ENCODE results near the gene BMPR1B.

Gene BMPR1B

GRCh38 chr4:95155759-95156451 lies 398.1 kb downstream of the BMPR1B start:
- H3K4me3 ChIP-seq (ENCODE audit: low read depth, low read length): no peak overlapping the region

GRCh38 chr4:95156452-95156765 lies 398.7 kb downstream of the BMPR1B start:
- no peak for TF ChIP-seq CTCF (IDR thresholded peaks at IDR 0.05; ENCODE audit: low read depth, low read length, missing control alignments)
- no peak for DNase-seq
- Histone ChIP-seq H3K4me3 (ENCODE audit: low read depth, low read length) (no peak overlapping the region), H3K27me3 (replicated peaks) (no peaks in the 10 kb centered on the region), H3K27ac (no peak overlapping the region), H3K36me3 (replicated peaks) (no peaks in the 10 kb centered on the region)
- in situ Hi-C loops (cut with HindIII; ENCODE audit: low pct_ligation_motif_present, low sequenced_read_pairs): no loop called here

More at GRCh38 chr4:95155759-95156451, 398.1 kb downstream of the BMPR1B start:
- peak; percentile 50 for TF ChIP-seq CTCF (IDR thresholded peaks at IDR 0.05; ENCODE audit: low read depth, low read length, missing control alignments)
- DNase-seq: peak; percentile 35
- in situ Hi-C loops (cut with HindIII; ENCODE audit: low pct_ligation_motif_present, low sequenced_read_pairs): no loop called here
- H3K27ac ChIP-seq: no peak overlapping the region
- H3K27me3 ChIP-seq (replicated peaks): no peaks in the 10 kb centered on the region
- no peaks in the 10 kb centered on the region for H3K36me3 ChIP-seq (replicated peaks)

GRCh38 chr4:95157596-95157995 lies 399.8 kb downstream of the BMPR1B start:
- in situ Hi-C loops (cut with HindIII; ENCODE audit: low pct_ligation_motif_present, low sequenced_read_pairs): no loop called here
- Histone ChIP-seq H3K27ac (no peak overlapping the region), H3K4me3 (ENCODE audit: low read depth, low read length) (no peak overlapping the region), H3K27me3 (replicated peaks) (no peaks in the 10 kb centered on the region), H3K36me3 (replicated peaks) (no peaks in the 10 kb centered on the region)
- no peak for TF ChIP-seq CTCF (IDR thresholded peaks at IDR 0.05; ENCODE audit: low read depth, low read length, missing control alignments)
- no peak for DNase-seq

GRCh38 chr4:95158045-95158444 lies 400.3 kb downstream of the BMPR1B start:
- in situ Hi-C loops (cut with HindIII; ENCODE audit: low pct_ligation_motif_present, low sequenced_read_pairs): no loop called here
- Histone ChIP-seq H3K27ac (no peak overlapping the region), H3K4me3 (ENCODE audit: low read depth, low read length) (no peak overlapping the region), H3K36me3 (replicated peaks) (no peaks in the 10 kb centered on the region), H3K27me3 (replicated peaks) (no peaks in the 10 kb centered on the region)
- no peak for DNase-seq
- no peak for TF ChIP-seq CTCF (IDR thresholded peaks at IDR 0.05; ENCODE audit: low read depth, low read length, missing control alignments)

GRCh38 chr4:95158626-95159025 lies 400.9 kb downstream of the BMPR1B start:
- no peak for TF ChIP-seq CTCF (IDR thresholded peaks at IDR 0.05; ENCODE audit: low read depth, low read length, missing control alignments)
- H3K27me3 ChIP-seq (replicated peaks): no peaks in the 10 kb centered on the region
- no peak overlapping the region for H3K4me3 ChIP-seq (ENCODE audit: low read depth, low read length)
- H3K36me3 ChIP-seq (replicated peaks): no peaks in the 10 kb centered on the region
- no peak overlapping the region for H3K27ac ChIP-seq
- no peak for DNase-seq
- in situ Hi-C loops (cut with HindIII; ENCODE audit: low pct_ligation_motif_present, low sequenced_read_pairs): no loop called here

- no peak for DNase-seq
- Histone ChIP-seq H3K27me3 (replicated peaks) (no peaks in the 10 kb centered on the region), H3K27ac (no peak overlapping the region), H3K4me3 (ENCODE audit: low read depth, low read length) (no peak overlapping the region), H3K36me3 (replicated peaks) (no peaks in the 10 kb centered on the region)
- in situ Hi-C loops (cut with HindIII; ENCODE audit: low pct_ligation_motif_present, low sequenced_read_pairs): no loop called here
- no peak for TF ChIP-seq CTCF (IDR thresholded peaks at IDR 0.05; ENCODE audit: low read depth, low read length, missing control alignments)
These were observed 401.6 kb downstream of the BMPR1B start for GRCh38 chr4:95159384-95159783.

Measured in brain microvascular endothelial cell (primary cell).